ENCODE data around the gene CCDC85C. TPM values are rescaled to one million over a fixed set of nuclear protein-coding genes. Genes with fewer than 3 reads are reported as not detected.

Gene CCDC85C
- total RNA-seq, 1 experiment from 2014 or later = 36.4 TPM

GRCh38 chr14:99633918-99634317 lies 29.9 kb upstream of the CCDC85C start:
- ChIA-PET CTCF (no interaction called here), POLR2A (ENCODE audit: unreplicated experiment) (no interaction called here)
- H3K4me2 ChIP-seq (ENCODE audit: low read length) = no peak overlapping the region
- no TSS peak for BruUV-seq (replicated peaks)
- H3F3A ChIP-seq (ENCODE audit: low read length, unreplicated experiment) = no peaks in the 10 kb centered on the region
- H3K27me3 ChIP-seq (ENCODE audit: low read length) = no peaks in the 10 kb centered on the region
- intact Hi-C loops (cut with micrococcal nuclease) = no loop called here
- no peaks in the 10 kb centered on the region for H3K79me2 ChIP-seq (ENCODE audit: low read length)
- no peak overlapping the region for H3K4me3 ChIP-seq (ENCODE audit: low read length)
- H4K20me1 ChIP-seq (ENCODE audit: low read length) = no peaks in the 10 kb centered on the region
- H3K9me3 ChIP-seq (ENCODE audit: low read length) = no peaks in the 10 kb centered on the region
- H3K27ac ChIP-seq (ENCODE audit: low read length) = no peak overlapping the region
- H3K9ac ChIP-seq (ENCODE audit: low read length) = no peak overlapping the region
- DNase-seq (no peak), ATAC-seq (no peak)
- H2AFZ ChIP-seq (ENCODE audit: low read length) = no peak overlapping the region
- TF ChIP-seq EZH2 (IDR thresholded peaks at IDR 0.05; ENCODE audit: low read length, unreplicated experiment) (no peak), CTCF (conservative IDR thresholded peaks at IDR 0.05; ENCODE audit: low read depth, low read length) (no peak), EZH2phosphoT487 (IDR thresholded peaks at IDR 0.05; ENCODE audit: borderline replicate concordance, low read length) (no peak)
- no peaks in the 10 kb centered on the region for H3K9me2 ChIP-seq (replicated peaks; ENCODE audit: low read length)
- no peaks in the 10 kb centered on the region for H3K36me3 ChIP-seq (ENCODE audit: low read depth, low read length)
- no peaks in the 10 kb centered on the region for H3K4me1 ChIP-seq (ENCODE audit: insufficient read depth, low read length)

- ATAC-seq (no peak), DNase-seq (no peak)
- H3F3A ChIP-seq (ENCODE audit: low read length, unreplicated experiment) = no peaks in the 10 kb centered on the region
- H3K4me1 ChIP-seq (ENCODE audit: insufficient read depth, low read length) = 0 out of 2 replicates have a peak, but pooled peaks cover 3% of the 10 kb centered on the region
- no peak overlapping the region for H3K4me2 ChIP-seq (ENCODE audit: low read length)
- no peaks in the 10 kb centered on the region for H3K9me2 ChIP-seq (replicated peaks; ENCODE audit: low read length)
- ChIA-PET CTCF (no interaction called here), POLR2A (ENCODE audit: unreplicated experiment) (no interaction called here)
- H3K9me3 ChIP-seq (ENCODE audit: low read length) = no peaks in the 10 kb centered on the region
- no peaks in the 10 kb centered on the region for H4K20me1 ChIP-seq (ENCODE audit: low read length)
- no peak for TF ChIP-seq CTCF (conservative IDR thresholded peaks at IDR 0.05; ENCODE audit: low read depth, low read length)
- no peak for TF ChIP-seq EZH2 (IDR thresholded peaks at IDR 0.05; ENCODE audit: low read length, unreplicated experiment)
- no peak for TF ChIP-seq EZH2phosphoT487 (IDR thresholded peaks at IDR 0.05; ENCODE audit: borderline replicate concordance, low read length)
- BruUV-seq (replicated peaks) = no TSS peak
- intact Hi-C loops (cut with micrococcal nuclease) = no loop called here
- H3K36me3 ChIP-seq (ENCODE audit: low read depth, low read length) = no peaks in the 10 kb centered on the region
- no peak overlapping the region for H3K27ac ChIP-seq (ENCODE audit: low read length)
- no peak overlapping the region for H2AFZ ChIP-seq (ENCODE audit: low read length)
- no peak overlapping the region for H3K4me3 ChIP-seq (ENCODE audit: low read length)
- no peaks in the 10 kb centered on the region for H3K79me2 ChIP-seq (ENCODE audit: low read length)
- H3K27me3 ChIP-seq (ENCODE audit: low read length) = no peaks in the 10 kb centered on the region
- H3K9ac ChIP-seq (ENCODE audit: low read length) = no peak overlapping the region
Measured at GRCh38 chr14:99633141-99633540, 29.1 kb upstream of the CCDC85C start.

GRCh38 chr14:99632410-99633035 lies 28.5 kb upstream of the CCDC85C start:
- Histone ChIP-seq H4K20me1 (ENCODE audit: low read length) (no peaks in the 10 kb centered on the region), H3K27ac (ENCODE audit: low read length) (no peak overlapping the region), H3K9me3 (ENCODE audit: low read length) (no peaks in the 10 kb centered on the region), H3F3A (ENCODE audit: low read length, unreplicated experiment) (no peaks in the 10 kb centered on the region), H3K27me3 (ENCODE audit: low read length) (no peaks in the 10 kb centered on the region), H3K9ac (ENCODE audit: low read length) (no peak overlapping the region), H3K4me1 (ENCODE audit: insufficient read depth, low read length) (0 out of 2 replicates have a peak, but pooled peaks cover 3% of the 10 kb centered on the region), H2AFZ (ENCODE audit: low read length) (no peak overlapping the region), H3K79me2 (ENCODE audit: low read length) (no peaks in the 10 kb centered on the region), H3K4me2 (ENCODE audit: low read length) (no peak overlapping the region), H3K36me3 (ENCODE audit: low read depth, low read length) (no peaks in the 10 kb centered on the region), H3K4me3 (ENCODE audit: low read length) (no peak overlapping the region), H3K9me2 (replicated peaks; ENCODE audit: low read length) (no peaks in the 10 kb centered on the region)
- intact Hi-C loops (cut with micrococcal nuclease) = no loop called here
- CTCF ChIA-PET = no interaction called here
- TF ChIP-seq EZH2phosphoT487 (IDR thresholded peaks at IDR 0.05; ENCODE audit: borderline replicate concordance, low read length) = no peak
- TF ChIP-seq CTCF (conservative IDR thresholded peaks at IDR 0.05; ENCODE audit: low read depth, low read length) = no peak
- TF ChIP-seq EZH2 (IDR thresholded peaks at IDR 0.05; ENCODE audit: low read length, unreplicated experiment) = no peak
- POLR2A ChIA-PET (ENCODE audit: unreplicated experiment) = no interaction called here
- no peak for ATAC-seq
- BruUV-seq (replicated peaks) = no TSS peak
- DNase-seq = no peak

Data from PC-3 (cell line).